HEK293T (cell line): ENCODE data around the gene TMEM129.

Experiments used
- BHLHE40 ChIP-seq: fragments of 450-650 bp; IDR thresholded peaks from 2 replicates; pipeline ENCODE4 v1.6.1; 2016; ENCODE audit warnings: mild to moderate bottlenecking, moderate library complexity, borderline replicate concordance
- ELF4 ChIP-seq: fragments of 450-650 bp; IDR thresholded peaks from 2 replicates; pipeline ENCODE4 v1.6.1; 2017; ENCODE audit warnings: antibody characterized with exemption
- FOXM1 ChIP-seq: fragments of 450-650 bp; IDR thresholded peaks from 2 replicates; pipeline ENCODE4 v1.6.1; 2017; ENCODE audit warnings: mild to moderate bottlenecking, borderline replicate concordance
- HDGF ChIP-seq: fragments of 450-650 bp; IDR thresholded peaks from 2 replicates; pipeline ENCODE4 v1.6.1; 2017; ENCODE audit warnings: antibody characterized with exemption, borderline replicate concordance
- PKNOX1 ChIP-seq: fragments of 450-650 bp; IDR thresholded peaks from 2 replicates; pipeline ENCODE4 v1.6.1; 2016
- SP1 ChIP-seq: fragments of 450-650 bp; IDR thresholded peaks from 2 replicates; pipeline ENCODE4 v1.6.1; 2017
- SUZ12 ChIP-seq: fragments of 450-650 bp; IDR thresholded peaks from 2 replicates; pipeline ENCODE4 v1.6.1; 2016; ENCODE audit warnings: mild to moderate bottlenecking

- TF ChIP-seq ELF4: no peak
- TF ChIP-seq PKNOX1: no peak
- TF ChIP-seq BHLHE40: no peak
- TF ChIP-seq HDGF: no peak
- TF ChIP-seq SUZ12: no peak
- TF ChIP-seq FOXM1: no peak
- no peak for TF ChIP-seq SP1
These were observed 20.1 kb upstream of the TMEM129 start for GRCh38 chr4:1741208-1741607.
